ENCODE measurements around the gene PROSER1.

DNA sequence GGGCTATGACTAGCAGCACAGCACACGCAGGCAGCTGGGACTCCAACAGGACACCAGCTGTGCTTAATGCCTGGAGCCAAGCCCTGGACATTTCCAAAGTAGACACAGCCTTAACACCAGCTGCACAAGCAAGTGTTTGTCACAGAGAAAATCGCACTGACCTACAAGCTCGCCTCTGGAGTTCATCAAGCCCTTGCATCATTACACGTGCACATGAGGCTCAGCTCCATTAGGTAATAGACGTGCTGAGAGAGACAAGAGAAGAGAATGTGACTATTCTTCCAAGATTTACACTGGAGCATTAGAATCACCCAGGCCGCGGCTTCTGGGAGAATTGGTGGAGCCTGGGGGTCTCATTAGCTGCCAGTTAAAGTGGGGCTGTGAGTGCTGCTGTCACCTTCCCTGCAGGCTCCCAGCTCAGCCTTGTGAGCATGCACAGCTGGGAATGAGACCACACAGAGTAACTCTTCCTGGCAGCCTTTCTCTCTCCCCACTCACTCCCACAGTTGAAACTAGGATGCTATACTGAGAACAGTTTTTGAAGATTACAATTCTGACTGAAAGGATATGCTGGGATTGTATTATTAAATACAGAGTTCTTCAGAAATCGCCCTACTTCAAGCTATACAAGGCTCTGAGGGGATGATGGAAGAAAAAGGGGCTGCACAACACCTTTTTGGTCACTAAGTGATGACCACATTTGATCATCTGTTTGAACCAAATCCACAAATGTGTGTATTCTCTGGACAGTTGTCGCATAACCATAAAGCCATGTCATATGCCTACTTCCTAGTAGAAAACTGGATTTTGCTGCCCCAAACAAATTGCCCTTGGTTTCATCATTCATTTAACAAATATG is 57.8 kb downstream of the PROSER1 start:
- no peak for TF ChIP-seq CEBPB (IDR thresholded peaks at IDR 0.05; ENCODE audit: low read depth)
- TF ChIP-seq, protein P1, sequence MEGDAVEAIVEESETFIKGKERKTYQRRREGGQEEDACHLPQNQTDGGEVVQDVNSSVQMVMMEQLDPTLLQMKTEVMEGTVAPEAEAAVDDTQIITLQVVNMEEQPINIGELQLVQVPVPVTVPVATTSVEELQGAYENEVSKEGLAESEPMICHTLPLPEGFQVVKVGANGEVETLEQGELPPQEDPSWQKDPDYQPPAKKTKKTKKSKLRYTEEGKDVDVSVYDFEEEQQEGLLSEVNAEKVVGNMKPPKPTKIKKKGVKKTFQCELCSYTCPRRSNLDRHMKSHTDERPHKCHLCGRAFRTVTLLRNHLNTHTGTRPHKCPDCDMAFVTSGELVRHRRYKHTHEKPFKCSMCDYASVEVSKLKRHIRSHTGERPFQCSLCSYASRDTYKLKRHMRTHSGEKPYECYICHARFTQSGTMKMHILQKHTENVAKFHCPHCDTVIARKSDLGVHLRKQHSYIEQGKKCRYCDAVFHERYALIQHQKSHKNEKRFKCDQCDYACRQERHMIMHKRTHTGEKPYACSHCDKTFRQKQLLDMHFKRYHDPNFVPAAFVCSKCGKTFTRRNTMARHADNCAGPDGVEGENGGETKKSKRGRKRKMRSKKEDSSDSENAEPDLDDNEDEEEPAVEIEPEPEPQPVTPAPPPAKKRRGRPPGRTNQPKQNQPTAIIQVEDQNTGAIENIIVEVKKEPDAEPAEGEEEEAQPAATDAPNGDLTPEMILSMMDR (IDR thresholded peaks at IDR 0.05 in 2 of 3, conservative IDR thresholded peaks at IDR 0.05 in 1 of 3; ENCODE audit: borderline replicate concordance in 1 of 3, insufficient read depth in 1 of 3, low read depth in 2 of 3, low read length in 2 of 3): no peak
- TF ChIP-seq POLR2A (IDR thresholded peaks at IDR 0.05; ENCODE audit: borderline replicate concordance, extremely low read depth, insufficient read depth, insufficient read length): no peak
- TF ChIP-seq POLR2AphosphoS5 (IDR thresholded peaks at IDR 0.05; ENCODE audit: low read depth, low read length): no peak
- TF ChIP-seq, protein P2, sequence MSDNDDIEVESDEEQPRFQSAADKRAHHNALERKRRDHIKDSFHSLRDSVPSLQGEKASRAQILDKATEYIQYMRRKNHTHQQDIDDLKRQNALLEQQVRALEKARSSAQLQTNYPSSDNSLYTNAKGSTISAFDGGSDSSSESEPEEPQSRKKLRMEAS (IDR thresholded peaks at IDR 0.05): no peak
- TF ChIP-seq, protein P3, sequence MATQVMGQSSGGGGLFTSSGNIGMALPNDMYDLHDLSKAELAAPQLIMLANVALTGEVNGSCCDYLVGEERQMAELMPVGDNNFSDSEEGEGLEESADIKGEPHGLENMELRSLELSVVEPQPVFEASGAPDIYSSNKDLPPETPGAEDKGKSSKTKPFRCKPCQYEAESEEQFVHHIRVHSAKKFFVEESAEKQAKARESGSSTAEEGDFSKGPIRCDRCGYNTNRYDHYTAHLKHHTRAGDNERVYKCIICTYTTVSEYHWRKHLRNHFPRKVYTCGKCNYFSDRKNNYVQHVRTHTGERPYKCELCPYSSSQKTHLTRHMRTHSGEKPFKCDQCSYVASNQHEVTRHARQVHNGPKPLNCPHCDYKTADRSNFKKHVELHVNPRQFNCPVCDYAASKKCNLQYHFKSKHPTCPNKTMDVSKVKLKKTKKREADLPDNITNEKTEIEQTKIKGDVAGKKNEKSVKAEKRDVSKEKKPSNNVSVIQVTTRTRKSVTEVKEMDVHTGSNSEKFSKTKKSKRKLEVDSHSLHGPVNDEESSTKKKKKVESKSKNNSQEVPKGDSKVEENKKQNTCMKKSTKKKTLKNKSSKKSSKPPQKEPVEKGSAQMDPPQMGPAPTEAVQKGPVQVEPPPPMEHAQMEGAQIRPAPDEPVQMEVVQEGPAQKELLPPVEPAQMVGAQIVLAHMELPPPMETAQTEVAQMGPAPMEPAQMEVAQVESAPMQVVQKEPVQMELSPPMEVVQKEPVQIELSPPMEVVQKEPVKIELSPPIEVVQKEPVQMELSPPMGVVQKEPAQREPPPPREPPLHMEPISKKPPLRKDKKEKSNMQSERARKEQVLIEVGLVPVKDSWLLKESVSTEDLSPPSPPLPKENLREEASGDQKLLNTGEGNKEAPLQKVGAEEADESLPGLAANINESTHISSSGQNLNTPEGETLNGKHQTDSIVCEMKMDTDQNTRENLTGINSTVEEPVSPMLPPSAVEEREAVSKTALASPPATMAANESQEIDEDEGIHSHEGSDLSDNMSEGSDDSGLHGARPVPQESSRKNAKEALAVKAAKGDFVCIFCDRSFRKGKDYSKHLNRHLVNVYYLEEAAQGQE (IDR thresholded peaks at IDR 0.05; ENCODE audit: low read depth): no peak
- TF ChIP-seq EZH2 (IDR thresholded peaks at IDR 0.05): no peak
- TF ChIP-seq SIN3A (IDR thresholded peaks at IDR 0.05; ENCODE audit: low read depth): no peak
- TF ChIP-seq YY1 (IDR thresholded peaks at IDR 0.05; ENCODE audit: extremely low read depth, insufficient replicate concordance, low read depth, low read length): no peak
